Measurements from ENCODE around the gene ZSCAN21.

GRCh38 chr7:100091411-100092181 is 42.0 kb downstream of the ZSCAN21 start:
- TF ChIP-seq POLR2A (IDR thresholded peaks at IDR 0.05): no peak
- TF ChIP-seq, protein P1, sequence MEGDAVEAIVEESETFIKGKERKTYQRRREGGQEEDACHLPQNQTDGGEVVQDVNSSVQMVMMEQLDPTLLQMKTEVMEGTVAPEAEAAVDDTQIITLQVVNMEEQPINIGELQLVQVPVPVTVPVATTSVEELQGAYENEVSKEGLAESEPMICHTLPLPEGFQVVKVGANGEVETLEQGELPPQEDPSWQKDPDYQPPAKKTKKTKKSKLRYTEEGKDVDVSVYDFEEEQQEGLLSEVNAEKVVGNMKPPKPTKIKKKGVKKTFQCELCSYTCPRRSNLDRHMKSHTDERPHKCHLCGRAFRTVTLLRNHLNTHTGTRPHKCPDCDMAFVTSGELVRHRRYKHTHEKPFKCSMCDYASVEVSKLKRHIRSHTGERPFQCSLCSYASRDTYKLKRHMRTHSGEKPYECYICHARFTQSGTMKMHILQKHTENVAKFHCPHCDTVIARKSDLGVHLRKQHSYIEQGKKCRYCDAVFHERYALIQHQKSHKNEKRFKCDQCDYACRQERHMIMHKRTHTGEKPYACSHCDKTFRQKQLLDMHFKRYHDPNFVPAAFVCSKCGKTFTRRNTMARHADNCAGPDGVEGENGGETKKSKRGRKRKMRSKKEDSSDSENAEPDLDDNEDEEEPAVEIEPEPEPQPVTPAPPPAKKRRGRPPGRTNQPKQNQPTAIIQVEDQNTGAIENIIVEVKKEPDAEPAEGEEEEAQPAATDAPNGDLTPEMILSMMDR (IDR thresholded peaks at IDR 0.05): no peak
